Suppressor macrophage treated with lipopolysaccharide for 4 hours (primary cell): Measurements from ENCODE around the gene MTA1.
A peak's percentile ranks its signal among the peaks of the same experiment; 100 is the strongest.

Experiments
- DNase-seq: peaks from one replicate; pipeline ENCODE4 v3.0.0-alpha.2; 2020

Gene MTA1

DNA sequence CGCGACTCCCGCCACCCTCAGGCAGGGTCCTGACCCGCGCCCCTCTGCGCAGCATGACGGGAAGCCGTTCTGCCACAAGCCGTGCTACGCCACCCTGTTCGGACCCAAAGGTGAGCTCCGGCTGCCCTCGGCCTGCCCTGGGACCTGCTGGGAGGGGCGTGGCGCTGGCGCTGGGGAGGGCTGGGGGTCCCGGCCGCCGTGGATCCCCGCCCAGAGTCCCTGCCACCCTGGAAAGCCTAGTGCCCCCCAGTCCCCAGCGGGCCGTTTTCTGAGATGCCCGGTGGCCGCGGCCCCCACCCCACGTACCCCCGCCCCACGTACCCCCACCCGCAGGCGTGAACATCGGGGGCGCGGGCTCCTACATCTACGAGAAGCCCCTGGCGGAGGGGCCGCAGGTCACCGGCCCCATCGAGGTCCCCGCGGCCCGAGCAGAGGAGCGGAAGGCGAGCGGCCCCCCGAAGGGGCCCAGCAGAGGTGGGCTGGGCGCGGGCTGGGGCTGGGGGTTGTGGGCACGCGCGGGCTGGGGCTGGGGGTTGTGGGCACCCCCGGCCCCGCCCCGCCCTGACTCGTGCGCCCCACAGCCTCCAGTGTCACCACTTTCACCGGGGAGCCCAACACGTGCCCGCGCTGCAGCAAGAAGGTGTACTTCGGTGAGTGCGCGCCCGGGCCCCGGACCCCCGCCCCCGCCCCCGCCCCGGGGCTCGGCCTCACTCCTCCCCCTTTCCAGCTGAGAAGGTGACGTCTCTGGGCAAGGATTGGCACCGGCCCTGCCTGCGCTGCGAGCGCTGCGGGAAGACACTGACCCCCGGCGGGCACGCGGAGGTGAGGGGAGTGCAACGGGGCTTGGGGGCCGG is 59.0 kb downstream of the MTA1 start:
- no peak for DNase-seq

DNA sequence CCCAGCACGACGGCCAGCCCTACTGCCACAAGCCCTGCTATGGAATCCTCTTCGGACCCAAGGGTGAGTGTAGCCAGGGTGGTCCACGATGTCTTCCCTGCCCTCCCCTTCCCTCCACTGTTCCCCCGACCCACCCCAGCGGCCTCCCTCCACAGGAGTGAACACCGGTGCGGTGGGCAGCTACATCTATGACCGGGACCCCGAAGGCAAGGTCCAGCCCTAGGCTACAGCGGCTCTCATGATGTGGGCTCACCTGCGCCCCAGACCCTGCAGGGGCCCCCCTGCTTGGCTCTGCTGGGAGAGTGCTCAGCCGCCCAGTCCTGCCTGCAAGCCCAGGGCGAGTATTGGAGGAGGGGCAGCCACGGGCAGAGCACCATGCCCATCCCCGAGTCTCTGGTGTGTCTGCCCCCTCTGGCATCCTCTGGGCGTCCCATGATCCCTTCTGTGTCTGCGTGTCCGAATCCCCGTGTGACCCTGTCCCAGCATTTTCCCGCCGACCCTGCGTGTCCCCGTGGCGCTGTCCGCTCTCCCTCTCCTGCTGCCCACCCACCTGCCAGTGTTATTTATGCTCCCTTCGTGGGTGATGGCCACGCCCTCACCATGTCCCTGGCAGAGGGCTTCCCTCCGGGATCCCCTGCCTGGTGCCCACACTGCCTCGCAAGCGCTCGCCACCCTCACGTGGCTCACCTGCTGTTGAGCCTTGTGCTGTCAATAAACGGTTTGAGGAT is 60.0 kb downstream of the MTA1 start:
- no peak for DNase-seq

DNA sequence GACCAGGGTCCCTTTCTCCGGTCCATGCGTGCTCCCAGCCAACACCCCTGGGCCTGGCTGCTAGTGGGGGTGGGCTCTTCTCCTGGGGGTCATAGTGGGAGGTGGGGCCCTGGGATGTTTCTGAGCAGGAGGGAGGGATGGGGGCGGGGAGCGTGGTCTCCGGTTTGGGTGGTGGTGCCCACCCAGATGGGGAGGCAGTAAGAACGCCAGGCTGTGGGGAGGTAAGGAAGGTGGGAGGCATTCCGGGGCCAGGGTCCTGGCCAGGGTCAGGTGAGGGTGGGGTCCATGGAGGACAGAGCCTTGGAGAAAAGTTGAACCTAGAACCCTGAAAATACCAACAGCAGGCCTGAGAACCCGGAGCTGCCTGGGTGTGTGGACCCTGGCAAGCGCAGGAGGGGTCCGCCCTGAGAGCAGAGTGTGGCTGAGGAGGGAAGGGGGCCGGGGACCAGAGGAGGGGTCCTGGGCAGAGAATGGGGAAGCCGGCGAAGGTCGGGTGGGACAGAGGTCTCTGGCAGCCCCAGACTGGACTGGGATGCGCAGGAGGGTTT is 60.6 kb downstream of the MTA1 start:
- no peak for DNase-seq

DNA sequence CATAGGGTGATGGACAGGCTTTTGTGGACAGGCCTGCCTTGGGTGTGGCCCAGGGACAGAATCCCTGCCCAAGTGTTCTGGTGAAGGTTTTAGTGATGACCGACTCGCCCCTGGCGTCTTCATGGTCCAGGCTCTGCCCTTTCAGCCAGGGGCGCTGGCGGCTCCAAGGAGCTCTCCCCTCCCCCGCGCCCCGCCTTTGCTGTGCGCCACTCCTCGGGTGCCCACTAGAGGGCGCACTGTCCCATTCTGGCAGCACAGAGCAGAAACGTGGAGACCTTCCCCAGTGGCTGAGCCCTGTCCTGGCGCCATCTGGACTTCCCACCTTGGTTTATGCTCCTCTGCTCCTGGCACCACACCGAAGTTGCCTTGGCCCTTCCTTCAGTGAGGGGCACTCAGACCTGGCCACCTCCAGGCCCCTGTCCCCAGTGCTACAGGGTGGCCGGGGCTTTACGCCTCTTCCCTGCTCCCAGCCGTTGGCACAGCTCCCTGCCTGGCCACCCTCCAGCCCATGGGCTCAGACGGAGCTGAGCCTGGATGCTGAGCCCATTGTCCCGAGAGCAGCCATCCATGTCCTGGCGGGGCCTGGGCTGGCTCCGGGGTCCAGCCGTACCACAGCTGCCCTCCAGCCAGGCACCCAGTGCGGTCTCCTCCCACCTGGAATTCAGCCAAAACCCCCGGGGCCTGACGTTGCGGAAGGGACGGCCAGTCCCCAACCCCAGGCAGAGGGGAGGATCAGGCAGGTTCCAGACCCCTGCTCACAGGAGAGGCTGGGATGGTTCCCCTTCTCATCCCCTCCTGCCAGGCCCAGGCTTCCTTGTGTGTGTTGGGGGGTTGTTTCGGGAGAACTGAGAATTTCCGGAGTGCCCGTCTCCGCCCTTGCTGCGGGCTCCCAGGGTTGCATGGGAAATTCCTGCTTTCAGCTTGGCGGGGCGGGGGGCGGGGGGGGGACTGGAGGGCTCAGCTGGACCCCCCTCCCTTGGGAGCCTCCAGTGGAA is 61.5 kb downstream of the MTA1 start:
- DNase-seq: peak; percentile 85

DNA sequence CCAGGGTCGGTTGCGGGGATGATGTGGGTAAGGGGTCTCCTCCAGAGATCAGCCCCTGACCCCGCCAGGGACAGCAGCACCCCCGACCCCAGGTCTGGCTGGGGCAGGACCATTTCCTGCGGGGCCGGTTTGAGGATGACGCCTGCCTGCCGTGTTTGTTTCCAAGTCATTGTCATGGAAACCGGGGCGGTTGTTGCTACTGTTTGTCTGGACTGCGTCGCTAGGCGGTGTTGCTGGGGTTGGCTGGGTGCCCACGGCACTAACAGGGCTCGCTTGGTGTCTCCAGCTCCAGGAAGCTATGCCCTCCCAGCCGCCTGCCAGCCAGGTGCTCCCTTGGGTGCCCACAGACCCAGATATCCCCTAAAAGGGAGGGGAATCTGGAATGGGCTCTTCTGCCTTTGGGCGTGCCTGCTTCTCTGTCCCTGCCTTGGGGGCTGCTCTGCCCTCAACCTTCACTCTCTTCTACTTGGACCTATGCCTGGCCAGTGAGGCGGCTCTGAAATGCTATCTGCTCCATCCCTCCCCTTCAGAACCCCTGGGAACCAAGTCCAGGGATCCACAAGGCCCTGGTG is 62.3 kb downstream of the MTA1 start:
- peak; percentile 95 for DNase-seq

DNA sequence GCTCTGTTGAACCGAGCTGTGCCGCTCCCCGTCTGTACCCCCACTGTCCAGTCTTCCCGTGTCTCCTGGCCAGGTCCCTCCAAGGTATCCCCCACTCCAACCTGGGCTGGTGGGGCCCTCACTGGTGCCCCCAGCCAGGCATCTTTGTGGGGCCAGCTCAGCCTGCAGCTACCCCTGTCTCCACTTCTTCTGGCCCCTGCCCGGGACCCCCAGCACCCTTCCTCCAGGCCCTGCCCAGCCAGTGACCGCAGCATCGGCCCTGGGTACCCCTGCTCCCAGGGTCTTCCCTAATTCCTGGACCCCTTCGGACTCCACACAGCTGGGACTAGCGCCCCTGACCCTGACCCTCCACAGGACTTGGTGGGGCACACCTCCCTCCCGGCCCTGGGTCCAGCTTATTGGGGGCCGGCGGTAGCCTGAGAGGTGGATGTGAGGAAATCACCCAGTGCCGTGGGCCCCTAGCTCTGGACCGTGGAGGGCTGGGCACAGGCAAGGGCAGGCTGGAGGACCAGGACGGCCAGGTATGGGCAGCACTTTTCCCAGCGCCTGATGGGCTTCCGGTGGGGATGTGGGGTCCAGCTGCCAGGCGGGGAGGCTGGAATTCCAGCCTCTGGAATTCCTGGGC is 63.0 kb downstream of the MTA1 start:
- no peak for DNase-seq

DNA sequence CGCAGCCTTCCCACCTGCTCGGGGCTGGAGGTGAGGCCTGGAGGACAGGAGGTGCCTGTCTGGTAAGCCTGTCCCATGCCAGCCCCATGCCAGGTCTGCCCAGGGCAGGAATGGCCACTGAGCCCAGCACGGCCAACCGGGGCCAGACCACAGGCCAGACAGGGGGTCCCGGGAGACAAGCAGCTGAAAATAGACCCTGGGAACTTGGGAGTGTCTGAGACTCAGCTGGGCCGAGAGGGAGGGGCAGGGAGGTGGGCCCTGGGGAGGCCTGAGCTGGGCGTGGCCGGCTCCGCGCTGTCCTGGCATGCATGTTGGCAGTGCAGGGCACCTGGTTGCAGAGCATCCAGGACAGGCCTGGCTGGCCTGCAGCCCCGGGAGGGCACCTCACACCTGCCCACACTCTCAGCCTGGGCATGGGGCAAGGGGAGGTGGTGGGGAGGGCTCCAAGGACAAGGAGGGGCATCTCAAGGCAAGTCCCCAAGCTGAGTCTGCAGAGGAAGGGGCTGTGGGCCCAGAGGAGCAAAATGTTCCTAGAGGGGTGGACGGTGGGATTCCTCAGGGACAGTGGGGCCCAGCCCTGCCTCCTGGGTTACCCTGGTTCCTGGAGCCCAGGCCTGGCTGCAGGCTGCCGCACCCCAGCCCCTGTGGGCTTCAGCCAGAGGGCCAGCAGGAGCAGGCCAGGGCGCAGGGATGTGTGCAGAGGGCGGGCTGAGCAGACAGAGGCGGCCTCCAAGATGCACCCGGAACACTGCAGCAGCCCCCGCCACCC is 63.9 kb downstream of the MTA1 start:
- DNase-seq: no peak

DNA sequence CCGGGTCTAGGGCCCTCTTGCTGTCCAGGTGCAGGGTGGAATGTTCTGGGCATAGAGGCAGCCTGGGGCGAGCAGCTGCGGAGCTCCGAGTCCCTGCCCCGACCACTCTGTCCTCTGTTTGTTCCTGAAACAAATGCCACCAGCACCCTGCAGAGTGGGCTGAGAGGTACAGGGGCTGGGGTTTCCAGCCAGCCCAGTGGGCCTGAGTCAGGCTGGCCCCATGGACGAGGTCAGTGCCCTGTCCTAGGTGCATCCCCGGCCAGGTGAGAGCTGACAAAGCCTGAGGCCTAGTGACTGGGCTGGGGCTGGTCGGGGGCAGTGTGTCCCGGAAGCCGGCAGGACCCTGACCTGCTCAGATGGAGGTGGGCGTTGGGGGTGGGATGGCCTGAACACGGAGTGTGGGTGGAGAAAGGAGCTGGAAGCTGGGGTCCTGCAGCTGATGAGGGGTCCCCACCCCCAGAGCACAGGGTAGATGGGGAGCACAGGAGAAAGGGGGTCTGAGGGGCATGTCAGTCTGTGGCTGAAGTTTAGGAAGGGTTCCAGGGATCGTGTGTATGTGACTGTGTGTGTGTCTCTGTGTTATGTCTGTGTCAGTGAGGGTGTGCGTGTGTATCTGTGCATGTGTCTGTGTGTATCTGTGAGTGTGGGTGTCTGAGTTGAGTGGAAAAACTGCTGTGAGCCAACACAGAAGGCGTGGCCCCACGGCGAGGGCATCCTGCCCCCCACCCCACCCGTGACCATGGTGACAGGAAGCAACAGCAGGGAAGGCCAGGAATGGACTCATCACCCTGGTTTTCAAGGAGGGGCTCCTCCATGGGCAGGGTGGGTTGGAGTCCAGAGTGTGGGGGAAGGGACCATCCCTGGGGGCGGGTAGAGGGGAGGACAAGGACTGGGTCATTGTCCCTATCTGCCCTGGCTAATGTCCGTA is 64.7 kb downstream of the MTA1 start:
- DNase-seq: no peak

DNA sequence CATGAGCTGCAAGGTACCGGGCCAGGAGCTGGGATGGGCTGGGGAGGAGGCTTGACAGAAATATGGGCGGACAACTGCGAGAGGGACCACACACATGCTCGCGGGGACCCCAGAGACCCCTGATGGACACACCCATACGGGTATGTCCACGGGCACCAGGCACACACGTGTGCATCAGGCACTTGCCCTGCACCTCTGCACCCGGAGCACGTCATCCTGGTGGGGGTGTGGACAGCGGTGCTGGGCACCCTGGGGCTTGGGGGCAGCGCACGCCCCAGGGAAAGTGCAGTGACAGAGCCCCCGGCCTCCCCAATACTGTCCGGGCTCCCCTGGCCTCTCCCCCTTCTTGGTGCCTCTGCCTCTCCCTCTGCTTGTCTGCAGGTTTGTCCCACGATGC is 65.4 kb downstream of the MTA1 start:
- no peak for DNase-seq

DNA sequence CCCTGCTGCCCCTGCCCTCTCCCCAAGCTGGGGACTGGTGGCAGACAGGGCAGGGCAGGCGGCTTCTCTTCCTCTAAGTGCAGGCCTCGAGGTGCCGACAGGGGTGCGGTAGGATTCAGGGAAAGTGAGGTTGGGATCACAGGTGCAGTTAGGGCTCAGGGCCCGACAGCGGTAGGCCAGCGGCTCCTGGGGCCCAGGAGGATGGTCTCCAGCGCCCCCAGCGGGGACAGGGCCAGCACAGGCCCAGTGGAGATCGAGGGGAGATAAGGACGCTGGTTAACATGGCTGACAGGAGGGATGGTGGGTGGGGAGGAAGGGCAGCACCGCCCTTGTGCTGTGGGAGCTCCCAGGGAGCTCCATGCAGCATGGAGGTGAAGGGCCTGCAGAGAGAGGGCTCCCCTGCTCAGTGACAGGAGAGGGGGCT is 66.1 kb downstream of the MTA1 start:
- peak; percentile 32 for DNase-seq

DNA sequence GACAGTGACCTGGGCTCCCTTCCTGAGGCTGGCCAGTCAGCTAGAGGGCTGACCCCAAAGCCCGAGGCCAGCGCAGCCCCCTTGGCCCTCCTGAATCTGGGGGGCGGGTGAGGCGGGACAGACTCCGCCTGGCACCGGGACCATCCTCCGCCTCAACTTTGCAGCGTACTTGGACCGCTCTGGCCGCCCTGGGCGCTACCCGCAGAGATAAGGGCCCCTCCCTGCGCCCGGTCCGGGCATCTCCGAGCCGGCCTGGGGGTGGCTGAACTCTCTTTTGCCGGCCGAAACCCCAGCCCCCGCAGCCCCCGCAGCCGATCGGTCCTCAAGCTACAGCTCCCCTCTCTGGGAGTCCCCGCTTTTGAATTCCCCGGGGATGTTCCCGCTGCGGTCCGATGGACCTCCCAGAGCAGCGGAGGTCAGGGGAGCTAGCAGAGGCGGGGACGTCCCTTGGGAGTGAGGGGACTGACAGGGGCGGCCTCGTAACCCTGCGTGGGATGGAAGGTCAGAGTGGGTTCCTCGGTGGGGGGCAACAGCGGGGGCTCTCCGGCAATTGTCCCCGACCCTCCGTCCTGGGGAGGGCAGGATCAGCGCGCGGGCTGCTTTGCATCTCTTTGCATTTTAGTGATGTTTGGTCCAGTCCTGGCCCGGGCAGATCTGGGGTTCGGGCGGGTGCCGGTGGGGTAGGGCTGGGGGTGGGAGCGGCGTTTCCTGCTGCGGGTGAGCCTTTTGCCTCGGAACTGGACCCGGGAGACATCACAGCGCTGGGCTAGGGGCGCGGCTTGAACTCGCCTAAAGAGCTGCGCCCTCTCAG is 66.7 kb downstream of the MTA1 start, which contains the start of gene CRIP1:
Gene CRIP1, plus strand, starts transcription at position 724 of the 811 bp plus-strand sequence. CDS start 374 bp downstream, outside the sequence.
- no peak for DNase-seq

DNA sequence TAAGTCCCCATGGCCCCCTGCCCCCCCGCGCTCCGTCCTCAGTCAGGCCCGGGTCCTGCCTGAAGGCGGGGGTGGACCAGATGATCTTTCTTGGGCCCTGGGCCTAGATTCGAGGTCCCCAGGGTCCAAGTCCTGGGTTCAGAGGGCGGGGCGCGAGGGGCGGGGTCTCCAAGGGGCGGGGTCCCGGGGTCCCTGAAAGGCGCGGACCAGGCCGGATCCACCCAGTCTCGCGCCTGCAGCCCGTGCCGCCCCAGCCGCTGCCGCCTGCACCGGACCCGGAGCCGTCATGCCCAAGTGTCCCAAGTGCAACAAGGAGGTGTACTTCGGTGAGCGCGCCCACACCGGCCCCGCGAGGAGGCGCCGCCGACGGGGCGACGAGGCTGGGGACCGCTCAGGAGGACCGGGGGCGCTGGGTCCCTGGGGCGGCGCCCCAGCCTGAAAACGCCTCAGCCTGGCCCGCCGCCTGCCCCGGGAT is 67.4 kb downstream of the MTA1 start:
- DNase-seq: no peak

DNA sequence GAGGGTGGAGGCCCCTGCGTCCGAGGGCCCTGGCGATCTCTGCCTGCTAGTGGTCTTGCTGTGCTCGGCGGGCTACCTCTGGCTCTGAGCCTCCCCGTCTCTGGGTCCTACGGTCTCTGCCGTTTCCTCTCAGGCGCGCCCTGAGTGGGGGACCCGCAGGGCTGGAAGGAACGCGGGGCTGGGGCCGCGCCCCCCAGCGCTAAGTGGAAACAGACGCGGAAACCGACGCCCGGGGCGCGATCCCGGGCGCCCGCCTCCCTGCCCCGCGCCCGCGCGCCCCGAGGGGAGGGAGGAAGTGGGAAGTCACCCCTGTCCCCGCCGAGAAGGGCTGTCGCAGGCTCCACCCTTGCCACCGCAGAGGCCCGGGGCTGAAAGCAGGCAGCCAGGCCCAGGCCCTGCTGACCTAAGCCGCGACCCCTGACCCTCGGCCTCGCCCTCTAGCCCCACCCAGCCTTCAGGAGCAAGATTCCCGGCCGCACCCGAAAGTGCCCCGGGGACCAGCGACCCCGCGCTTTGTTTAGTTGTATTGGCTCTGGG is 67.9 kb downstream of the MTA1 start:
- peak; percentile 66 for DNase-seq

DNA sequence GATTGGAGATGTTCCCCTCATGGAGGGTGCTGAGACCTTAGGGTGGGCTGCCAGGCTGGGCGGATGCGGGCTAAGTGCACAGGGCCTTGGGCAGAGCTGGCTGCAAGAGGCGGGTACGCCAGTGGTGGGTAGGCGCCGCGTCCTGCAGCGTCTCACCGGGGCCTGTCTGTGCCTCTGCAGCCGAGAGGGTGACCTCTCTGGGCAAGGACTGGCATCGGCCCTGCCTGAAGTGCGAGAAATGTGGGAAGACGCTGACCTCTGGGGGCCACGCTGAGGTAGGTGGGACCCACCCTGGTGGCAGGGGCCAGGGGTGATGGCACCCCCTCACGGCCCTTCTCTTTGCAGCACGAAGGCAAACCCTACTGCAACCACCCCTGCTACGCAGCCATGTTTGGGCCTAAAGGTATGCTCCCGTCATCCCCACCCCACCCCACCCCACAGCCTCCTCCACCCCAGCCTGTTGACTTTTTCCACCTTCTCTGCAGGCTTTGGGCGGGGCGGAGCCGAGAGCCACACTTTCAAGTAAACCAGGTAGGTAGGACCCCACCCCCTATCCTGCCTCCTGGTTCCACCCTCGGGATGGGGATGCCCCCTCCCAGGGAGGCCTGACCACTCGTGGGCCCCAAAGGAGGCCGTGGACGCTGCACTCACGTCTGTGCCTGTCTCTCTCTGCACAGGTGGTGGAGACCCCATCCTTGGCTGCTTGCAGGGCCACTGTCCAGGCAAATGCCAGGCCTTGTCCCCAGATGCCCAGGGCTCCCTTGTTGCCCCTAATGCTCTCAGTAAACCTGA is 68.6 kb downstream of the MTA1 start:
- DNase-seq: no peak

DNA sequence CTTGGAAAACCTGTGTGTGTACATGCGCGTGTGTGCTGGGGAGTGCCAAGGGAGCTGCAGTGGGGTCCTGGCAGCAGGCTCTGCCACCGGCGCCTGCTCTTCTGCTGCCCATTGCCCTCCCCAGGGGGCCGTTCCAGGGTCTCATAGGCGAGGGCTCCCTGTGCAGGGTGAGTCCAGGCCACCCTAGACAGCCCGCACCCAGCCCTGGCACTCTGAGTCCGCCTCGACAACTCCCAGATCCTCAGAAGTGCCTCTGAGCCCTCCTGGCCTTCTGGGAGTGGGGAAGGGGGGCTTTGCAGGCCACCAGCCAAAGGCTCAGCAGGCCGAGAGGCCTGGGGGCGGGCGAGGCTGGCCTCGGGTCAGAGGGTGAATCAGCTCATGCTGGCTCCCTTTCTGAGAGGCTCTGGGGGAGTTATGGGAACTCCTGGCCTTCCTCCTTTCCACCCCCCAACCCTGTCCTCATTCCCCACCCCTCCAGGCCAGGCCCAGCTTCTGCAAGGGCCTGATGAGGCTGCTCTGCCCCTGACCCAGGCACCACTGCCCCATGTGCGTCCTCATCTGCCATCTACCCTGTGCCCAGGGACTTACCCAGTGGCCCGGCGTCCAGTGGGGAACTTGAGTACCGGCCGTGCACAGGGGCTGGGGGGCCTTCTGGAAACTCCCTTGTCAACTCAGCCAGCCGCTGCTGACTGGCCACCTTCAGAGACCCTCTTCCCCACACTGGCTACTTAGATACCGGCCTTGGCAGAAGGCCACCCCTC is 69.3 kb downstream of the MTA1 start:
- DNase-seq: peak; percentile 32

DNA sequence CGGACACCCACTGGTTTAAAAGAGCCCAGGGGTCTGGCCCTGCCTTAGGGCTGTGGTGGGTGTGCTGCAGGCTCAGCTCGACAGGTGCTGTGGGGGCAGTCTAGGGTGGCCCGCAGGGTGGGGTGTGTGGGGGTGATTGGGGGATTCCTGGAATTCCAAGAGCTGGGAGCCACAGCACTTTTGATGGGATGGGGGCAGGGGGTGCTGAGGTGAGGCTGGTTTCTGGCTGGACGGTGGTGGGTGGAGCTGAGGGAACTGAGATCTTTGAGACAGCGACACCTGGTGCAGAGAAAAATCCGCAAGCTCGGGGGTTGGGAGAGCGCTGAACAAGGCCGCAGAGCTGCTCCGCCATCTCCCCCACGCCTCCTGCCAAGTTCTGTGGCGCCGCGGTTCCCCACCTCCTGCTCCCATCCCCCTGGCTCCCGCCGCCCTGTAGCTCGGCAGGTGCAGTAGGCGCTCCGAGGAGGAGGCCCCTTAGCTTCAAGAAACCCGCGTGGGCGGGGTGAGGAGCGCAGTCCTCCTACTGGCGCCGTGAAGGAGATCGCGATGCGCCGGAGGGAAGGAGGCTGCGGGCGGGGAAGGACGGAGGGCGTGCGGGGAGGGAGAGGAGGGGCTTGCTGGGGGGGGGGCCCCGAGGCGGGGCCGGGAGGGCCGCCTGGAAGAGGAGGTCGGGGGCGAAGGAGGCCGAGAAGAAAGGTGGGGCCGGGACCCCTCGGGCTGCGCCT is 70.1 kb downstream of the MTA1 start:
- peak; percentile 70 for DNase-seq
